ENCODE results near the gene ABI1.
"Not testable (repeated sequence)": the region's sequence is repeated elsewhere in the genome, so short reads cannot be mapped to it uniquely, and the experiment has no call there.

ABI1 gene

GRCh38 chr10:26790221-26790995 is 70.3 kb downstream of the ABI1 start:
- no peak for DNase-seq (ENCODE audit: low read depth in 1 of 2, low spot score in 1 of 2)
- Histone ChIP-seq H3K27me3 (ENCODE audit: insufficient read depth, poor library complexity, severe bottlenecking) (no peaks in the 10 kb centered on the region), H3K27ac (replicated peaks) (no peak overlapping the region), H3K4me3 (replicated peaks; ENCODE audit: insufficient read depth, low read length) (no peak overlapping the region)
- no peak for TF ChIP-seq SPI1 (IDR thresholded peaks at IDR 0.05; ENCODE audit: borderline replicate concordance, low read depth)
- TF ChIP-seq GABPA (IDR thresholded peaks at IDR 0.05; ENCODE audit: low read depth): no peak
- TF ChIP-seq POLR2AphosphoS5 (IDR thresholded peaks at IDR 0.05; ENCODE audit: low read depth): no peak
- TF ChIP-seq REST (IDR thresholded peaks at IDR 0.05; ENCODE audit: insufficient replicate concordance, low read depth): no peak
- no peak for TF ChIP-seq CTCF (IDR thresholded peaks at IDR 0.05; ENCODE audit: insufficient read depth, low read length)

- not testable (repeated sequence) for DNase-seq (ENCODE audit: low read depth in 1 of 2, low spot score in 1 of 2); H3K4me3 ChIP-seq (replicated peaks; ENCODE audit: insufficient read depth, low read length); H3K27ac ChIP-seq (replicated peaks); H3K27me3 ChIP-seq (ENCODE audit: insufficient read depth, poor library complexity, severe bottlenecking)
These were observed 71.0 kb downstream of the ABI1 start for GRCh38 chr10:26789779-26790178.

GRCh38 chr10:26787362-26787761 is 73.4 kb downstream of the ABI1 start:
- no peak overlapping the region for H3K4me3 ChIP-seq (replicated peaks; ENCODE audit: insufficient read depth, low read length)
- no peak for DNase-seq (ENCODE audit: low read depth in 1 of 2, low spot score in 1 of 2)
- no peak for TF ChIP-seq SPI1 (IDR thresholded peaks at IDR 0.05; ENCODE audit: borderline replicate concordance, low read depth)
- no peak for TF ChIP-seq POLR2AphosphoS5 (IDR thresholded peaks at IDR 0.05; ENCODE audit: low read depth)
- TF ChIP-seq REST (IDR thresholded peaks at IDR 0.05; ENCODE audit: insufficient replicate concordance, low read depth): no peak
- no peak for TF ChIP-seq CTCF (IDR thresholded peaks at IDR 0.05; ENCODE audit: insufficient read depth, low read length)
- no peak for TF ChIP-seq GABPA (IDR thresholded peaks at IDR 0.05; ENCODE audit: low read depth)
- H3K27me3 ChIP-seq (ENCODE audit: insufficient read depth, poor library complexity, severe bottlenecking): no peaks in the 10 kb centered on the region
- H3K27ac ChIP-seq (replicated peaks): no peak overlapping the region

- Histone ChIP-seq H3K27me3 (ENCODE audit: insufficient read depth, poor library complexity, severe bottlenecking) (no peaks in the 10 kb centered on the region), H3K27ac (replicated peaks) (no peak overlapping the region), H3K4me3 (replicated peaks; ENCODE audit: insufficient read depth, low read length) (no peak overlapping the region)
- TF ChIP-seq GABPA (IDR thresholded peaks at IDR 0.05; ENCODE audit: low read depth) (no peak), POLR2AphosphoS5 (IDR thresholded peaks at IDR 0.05; ENCODE audit: low read depth) (no peak), REST (IDR thresholded peaks at IDR 0.05; ENCODE audit: insufficient replicate concordance, low read depth) (no peak), CTCF (IDR thresholded peaks at IDR 0.05; ENCODE audit: insufficient read depth, low read length) (no peak), SPI1 (IDR thresholded peaks at IDR 0.05; ENCODE audit: borderline replicate concordance, low read depth) (no peak)
- DNase-seq (ENCODE audit: low read depth in 1 of 2, low spot score in 1 of 2): no peak
These were observed 79.0 kb downstream of the ABI1 start for GRCh38 chr10:26781797-26782196.

Measured in HL-60 (cell line).